H9 (cell line): ENCODE measurements around the gene LHPP. TPM values are rescaled to one million over a fixed set of nuclear protein-coding genes. Genes with fewer than 3 reads are reported as not detected.

Experiments used
- DNase-seq: peaks from one replicate; pipeline ENCODE4 v3.0.0-alpha.2; 2017
- H2AFZ ChIP-seq: one replicate; pipeline ENCODE4 v1.6.1; 2013; ENCODE audit warnings: mild to moderate bottlenecking, low read length, control low read depth, moderate library complexity
- H2AK5ac ChIP-seq: 2 replicates; pipeline ENCODE4 v1.6.1; 2013; ENCODE audit warnings: low read length, control low read depth, mixed read lengths; ENCODE audit not compliant: insufficient read length
- H2BK120ac ChIP-seq: one replicate; pipeline ENCODE4 v1.6.1; 2013; ENCODE audit warnings: low read depth, mild to moderate bottlenecking, low read length, control low read depth, inconsistent platforms; ENCODE audit not compliant: poor library complexity, severe bottlenecking
- H2BK12ac ChIP-seq: 2 replicates; pipeline ENCODE4 v1.6.1; 2013; ENCODE audit warnings: low read length, control low read depth, mixed read lengths, low read depth; ENCODE audit not compliant: insufficient read length
- H2BK15ac ChIP-seq: 2 replicates; pipeline ENCODE4 v1.6.1; 2013; ENCODE audit warnings: low read depth, low read length, control low read depth
- H2BK20ac ChIP-seq: one replicate; pipeline ENCODE4 v1.6.1; 2013; ENCODE audit warnings: low read depth, mild to moderate bottlenecking, low read length, control low read depth, inconsistent platforms; ENCODE audit not compliant: poor library complexity, severe bottlenecking
- H2BK5ac ChIP-seq: 2 replicates; pipeline ENCODE4 v1.6.1; 2013; ENCODE audit warnings: low read length, control low read depth, mixed read lengths; ENCODE audit not compliant: insufficient read length
- H3K14ac ChIP-seq: 2 replicates; pipeline ENCODE4 v1.6.1; 2013; ENCODE audit warnings: low read length, control low read depth; ENCODE audit not compliant: insufficient read depth
- H3K18ac ChIP-seq: 2 replicates; pipeline ENCODE4 v1.6.1; 2013; ENCODE audit warnings: low read depth, mild to moderate bottlenecking, mixed read lengths, low read length, control low read depth; ENCODE audit not compliant: insufficient read length
- H3K23ac ChIP-seq: 2 replicates; pipeline ENCODE4 v1.6.1; 2013; ENCODE audit warnings: low read length, control low read depth, mixed read lengths, low read depth; ENCODE audit not compliant: insufficient read length
- H3K23me2 ChIP-seq: 2 replicates; pipeline ENCODE4 v1.6.1; 2013; ENCODE audit warnings: low read depth, mild to moderate bottlenecking, mixed read lengths, low read length, control low read depth; ENCODE audit not compliant: insufficient read length, poor library complexity, severe bottlenecking
- H3K27ac ChIP-seq: 2 replicates; pipeline ENCODE4 v1.5.1; 2013; ENCODE audit warnings: low read length, control low read depth, mixed read lengths, low read depth; ENCODE audit not compliant: insufficient read length
- H3K27me3 ChIP-seq: 2 replicates; pipeline ENCODE4 v1.6.1; 2013; ENCODE audit warnings: low read length, control low read depth, inconsistent platforms; ENCODE audit not compliant: insufficient read depth
- H3K4ac ChIP-seq: 2 replicates; pipeline ENCODE4 v1.6.1; 2013; ENCODE audit warnings: low read depth, mild to moderate bottlenecking, control low read depth, inconsistent platforms, low read length, moderate library complexity
- H3K4me1 ChIP-seq: 2 replicates; pipeline ENCODE4 v1.6.1; 2013; ENCODE audit warnings: low read length, control low read depth, inconsistent platforms; ENCODE audit not compliant: insufficient read depth
- H3K4me2 ChIP-seq: 2 replicates; pipeline ENCODE4 v1.6.1; 2013; ENCODE audit warnings: low read length, control low read depth, mixed read lengths; ENCODE audit not compliant: insufficient read length, insufficient read depth
- H3K56ac ChIP-seq: 2 replicates; pipeline ENCODE4 v1.6.1; 2013; ENCODE audit warnings: low read depth, mild to moderate bottlenecking, mixed read lengths, low read length, control low read depth; ENCODE audit not compliant: insufficient read length
- H3K79me1 ChIP-seq: 2 replicates; pipeline ENCODE4 v1.6.1; 2013; ENCODE audit warnings: low read depth, mild to moderate bottlenecking, moderate library complexity, low read length, control low read depth, inconsistent platforms; ENCODE audit not compliant: insufficient read depth, poor library complexity, severe bottlenecking
- H3K79me2 ChIP-seq: 2 replicates; pipeline ENCODE4 v1.6.1; 2013; ENCODE audit warnings: low read length, control low read depth, inconsistent platforms; ENCODE audit not compliant: insufficient read depth
- H3K9ac ChIP-seq: 2 replicates; pipeline ENCODE4 v1.6.1; 2013; ENCODE audit warnings: low read length, control low read depth, mixed read lengths; ENCODE audit not compliant: insufficient read length; ENCODE audit errors: extremely low read depth
- H3K9me3 ChIP-seq: one replicate; pipeline ENCODE4 v1.6.1; 2013; ENCODE audit warnings: low read depth, low read length, inconsistent platforms; ENCODE audit not compliant: control insufficient read depth
- H3T11ph ChIP-seq: one replicate; pipeline ENCODE4 v1.6.1; 2013; ENCODE audit warnings: mild to moderate bottlenecking, low read length, control low read depth, inconsistent platforms
- H4K20me1 ChIP-seq: one replicate; pipeline ENCODE4 v1.6.1; 2013; ENCODE audit not compliant: control insufficient read depth, insufficient read length, insufficient read depth
- H4K5ac ChIP-seq: 2 replicates; pipeline ENCODE4 v1.6.1; 2013; ENCODE audit warnings: low read depth, mild to moderate bottlenecking, mixed read lengths, low read length, control low read depth; ENCODE audit not compliant: insufficient read length
- H4K8ac ChIP-seq: replicated peaks from 2 replicates; pipeline ENCODE4 v1.6.1; 2013; ENCODE audit warnings: low read length, control low read depth, mixed read lengths, low read depth; ENCODE audit not compliant: insufficient read length
- H4K91ac ChIP-seq: 2 replicates; pipeline ENCODE4 v1.6.1; 2013; ENCODE audit warnings: low read depth, mild to moderate bottlenecking, moderate library complexity, mixed read lengths, low read length, control low read depth; ENCODE audit not compliant: insufficient read length
- H3K27ac Mint-ChIP-seq, 3 experiments: 2 replicates in 2 of 3; 3 replicates in 1 of 3; pipeline ENCODE4 v1.8.0; 2020 to 2021; ENCODE audit warnings: mixed read lengths in 3 of 3, mild to moderate bottlenecking in 1 of 3, moderate library complexity in 1 of 3
- H3K27me3 Mint-ChIP-seq: 2 replicates; pipeline ENCODE4 v1.8.0; 2021; ENCODE audit warnings: low read depth, mild to moderate bottlenecking, moderate library complexity, mixed read lengths
- H3K36me3 Mint-ChIP-seq, 3 experiments: 2 replicates in 2 of 3; 3 replicates in 1 of 3; pipeline ENCODE4 v1.8.0; 2020 to 2021; ENCODE audit warnings: low read depth in 3 of 3, mixed read lengths in 3 of 3; ENCODE audit not compliant: insufficient read depth in 1 of 3
- H3K4me1 Mint-ChIP-seq, 2 experiments: 2 replicates each; pipeline ENCODE4 v1.8.0; 2020; ENCODE audit warnings: mixed read lengths in 2 of 2
- H3K4me3 Mint-ChIP-seq, 2 experiments: 2 replicates in 1 of 2; 3 replicates in 1 of 2; pipeline ENCODE4 v1.8.0; 2020 to 2021; ENCODE audit warnings: mild to moderate bottlenecking in 2 of 2, mixed read lengths in 2 of 2, moderate library complexity in 1 of 2
- H3K9me3 Mint-ChIP-seq, 2 experiments: 2 replicates in 1 of 2; 3 replicates in 1 of 2; pipeline ENCODE4 v1.8.0; 2020; ENCODE audit warnings: mild to moderate bottlenecking in 2 of 2, mixed read lengths in 2 of 2, moderate library complexity in 1 of 2
- WGBS: extraction: QIAGEN DNeasy Blood & Tissue Kit; methylation state at CpG from one replicate; pipeline ENCODE4 v1.1.7; 2013; ENCODE audit warnings: missing lambda C conversion rate, low lambda C conversion rate, mixed read lengths; ENCODE audit not compliant: insufficient read length; ENCODE audit errors: extremely low coverage; 5-methylcytosine and 5-hydroxymethylcytosine counted together
- total RNA-seq: library from RNA; stranded (reverse); gene quantifications from 2 replicates; pipeline ENCODE4 v1.2.1, GENCODE V29; 2021
- TF ChIP-seq, protein P1 (sequence below): fragments of 200-600 bp; sonication (generic); conservative IDR thresholded peaks from 3 replicates; pipeline ENCODE4 v1.8.0; 2021; ENCODE audit warnings: antibody characterized with exemption, mild to moderate bottlenecking

The LHPP gene
- total RNA-seq, 1 experiment from 2014 or later, result 29.6 TPM

DNA sequence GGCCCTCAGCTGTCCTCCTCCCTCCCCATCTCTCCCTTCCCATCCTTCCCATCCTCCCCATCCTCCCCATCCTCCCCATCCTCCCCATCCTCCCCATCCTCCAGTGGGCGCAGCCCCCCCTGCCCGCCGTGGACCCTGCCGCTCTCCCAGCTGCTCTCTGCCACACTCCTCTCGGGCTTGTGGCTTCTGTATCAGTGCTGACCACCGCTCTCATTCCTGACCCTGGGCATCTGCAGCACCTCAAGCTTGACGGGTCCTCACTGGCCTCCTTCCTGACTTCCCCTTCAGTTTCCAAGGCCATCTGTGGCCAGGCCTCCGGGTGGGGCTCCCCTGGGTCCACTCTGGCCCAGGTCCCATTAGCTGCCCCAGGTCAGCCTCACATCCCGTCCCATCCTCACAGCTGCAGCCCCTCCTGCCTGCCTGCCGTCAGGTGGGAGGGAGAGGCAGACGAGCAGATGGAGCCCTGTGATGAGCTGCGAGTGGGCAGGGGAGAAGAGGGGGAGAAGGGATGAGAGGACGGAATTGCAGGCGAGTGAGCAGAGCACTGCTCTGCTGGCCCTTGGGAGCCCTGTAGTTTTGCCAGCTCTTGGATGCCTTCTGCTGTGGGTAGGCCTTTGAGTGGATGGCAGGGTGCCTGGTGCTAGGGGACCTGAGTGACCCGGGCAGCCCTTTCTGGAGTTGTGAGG lies 35.7 kb downstream of the LHPP start:
- H3K36me3 Mint-ChIP-seq, result peaks cover 23 to 29% (median 24%) of the 10 kb centered on the region in 3 experiments

More for the DNA sequence above, 35.7 kb downstream of the LHPP start:
- H2BK5ac ChIP-seq, result no peak overlapping the region
- H3K79me2 ChIP-seq, result no peaks in the 10 kb centered on the region
- H2AFZ ChIP-seq, result no peak overlapping the region
- no peak for DNase-seq
- H2AK5ac ChIP-seq, result no peak overlapping the region
- no peak overlapping the region for H3K23ac ChIP-seq
- H3K14ac ChIP-seq, result no peak overlapping the region
- TF ChIP-seq, protein P1, sequence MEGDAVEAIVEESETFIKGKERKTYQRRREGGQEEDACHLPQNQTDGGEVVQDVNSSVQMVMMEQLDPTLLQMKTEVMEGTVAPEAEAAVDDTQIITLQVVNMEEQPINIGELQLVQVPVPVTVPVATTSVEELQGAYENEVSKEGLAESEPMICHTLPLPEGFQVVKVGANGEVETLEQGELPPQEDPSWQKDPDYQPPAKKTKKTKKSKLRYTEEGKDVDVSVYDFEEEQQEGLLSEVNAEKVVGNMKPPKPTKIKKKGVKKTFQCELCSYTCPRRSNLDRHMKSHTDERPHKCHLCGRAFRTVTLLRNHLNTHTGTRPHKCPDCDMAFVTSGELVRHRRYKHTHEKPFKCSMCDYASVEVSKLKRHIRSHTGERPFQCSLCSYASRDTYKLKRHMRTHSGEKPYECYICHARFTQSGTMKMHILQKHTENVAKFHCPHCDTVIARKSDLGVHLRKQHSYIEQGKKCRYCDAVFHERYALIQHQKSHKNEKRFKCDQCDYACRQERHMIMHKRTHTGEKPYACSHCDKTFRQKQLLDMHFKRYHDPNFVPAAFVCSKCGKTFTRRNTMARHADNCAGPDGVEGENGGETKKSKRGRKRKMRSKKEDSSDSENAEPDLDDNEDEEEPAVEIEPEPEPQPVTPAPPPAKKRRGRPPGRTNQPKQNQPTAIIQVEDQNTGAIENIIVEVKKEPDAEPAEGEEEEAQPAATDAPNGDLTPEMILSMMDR, result no peak
- H2BK12ac ChIP-seq, result no peak overlapping the region
- Mint-ChIP-seq H3K4me1 (peaks cover 27 to 30% of the 10 kb centered on the region in 2 experiments), H3K27ac (peak overlapping the region; percentile 49 to 54 (median 50); a peak in 4 of 7 replicates), H3K27me3 (no peaks in the 10 kb centered on the region; the same call in 1 of the 2 replicates), H3K9me3 (peaks cover 12 to 16% of the 10 kb centered on the region in 2 experiments), H3K4me3 (no peak overlapping the region)
- no peaks in the 10 kb centered on the region for H3K4me1 ChIP-seq
- no peak overlapping the region for H3K4me2 ChIP-seq
- no peak overlapping the region for H4K91ac ChIP-seq
- H3K27me3 ChIP-seq, result no peaks in the 10 kb centered on the region
- H3K9ac ChIP-seq, result no peak overlapping the region
- WGBS, result no CpG with 5 or more reads among the region's 15 CpGs
- H3K4ac ChIP-seq, result no peak overlapping the region
- no peaks in the 10 kb centered on the region for H4K20me1 ChIP-seq
- H4K5ac ChIP-seq, result no peak overlapping the region
- H4K8ac ChIP-seq, result no peak overlapping the region
- H3T11ph ChIP-seq, result no peak overlapping the region
- no peak overlapping the region for H3K56ac ChIP-seq
- H2BK120ac ChIP-seq, result no peak overlapping the region
- no peak overlapping the region for H2BK15ac ChIP-seq
- peaks cover 6% of the 10 kb centered on the region for H3K9me3 ChIP-seq
- H3K79me1 ChIP-seq, result no peaks in the 10 kb centered on the region
- no peak overlapping the region for H2BK20ac ChIP-seq
- no peaks in the 10 kb centered on the region for H3K23me2 ChIP-seq
- no peak overlapping the region for H3K27ac ChIP-seq
- H3K18ac ChIP-seq, result no peak overlapping the region
